ENCODE results near the gene COG5.

The COG5 gene

GRCh38 chr7:107394276-107394675 lies 169.4 kb downstream of the COG5 start:
- no peaks in the 10 kb centered on the region for H3K9me3 ChIP-seq (ENCODE audit: control insufficient read depth, low read length)
- no peak overlapping the region for H2AFZ ChIP-seq
- TF ChIP-seq, protein P1, sequence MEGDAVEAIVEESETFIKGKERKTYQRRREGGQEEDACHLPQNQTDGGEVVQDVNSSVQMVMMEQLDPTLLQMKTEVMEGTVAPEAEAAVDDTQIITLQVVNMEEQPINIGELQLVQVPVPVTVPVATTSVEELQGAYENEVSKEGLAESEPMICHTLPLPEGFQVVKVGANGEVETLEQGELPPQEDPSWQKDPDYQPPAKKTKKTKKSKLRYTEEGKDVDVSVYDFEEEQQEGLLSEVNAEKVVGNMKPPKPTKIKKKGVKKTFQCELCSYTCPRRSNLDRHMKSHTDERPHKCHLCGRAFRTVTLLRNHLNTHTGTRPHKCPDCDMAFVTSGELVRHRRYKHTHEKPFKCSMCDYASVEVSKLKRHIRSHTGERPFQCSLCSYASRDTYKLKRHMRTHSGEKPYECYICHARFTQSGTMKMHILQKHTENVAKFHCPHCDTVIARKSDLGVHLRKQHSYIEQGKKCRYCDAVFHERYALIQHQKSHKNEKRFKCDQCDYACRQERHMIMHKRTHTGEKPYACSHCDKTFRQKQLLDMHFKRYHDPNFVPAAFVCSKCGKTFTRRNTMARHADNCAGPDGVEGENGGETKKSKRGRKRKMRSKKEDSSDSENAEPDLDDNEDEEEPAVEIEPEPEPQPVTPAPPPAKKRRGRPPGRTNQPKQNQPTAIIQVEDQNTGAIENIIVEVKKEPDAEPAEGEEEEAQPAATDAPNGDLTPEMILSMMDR (IDR thresholded peaks at IDR 0.05), result no peak
- H3K4me1 ChIP-seq, result no peaks in the 10 kb centered on the region
- no peak overlapping the region for H3K27ac ChIP-seq
- H3K36me3 ChIP-seq (ENCODE audit: control insufficient read depth, insufficient read depth, low read length), result no peaks in the 10 kb centered on the region
- H3K9ac ChIP-seq, result no peak overlapping the region
- peaks cover 5% of the 10 kb centered on the region for H3K79me2 ChIP-seq
- no peak overlapping the region for H3K4me2 ChIP-seq (ENCODE audit: low read length)
- no peaks in the 10 kb centered on the region for H3K27me3 ChIP-seq (ENCODE audit: control insufficient read depth, insufficient read depth, low read length)
- H3K4me3 ChIP-seq (ENCODE audit: low read depth, low read length), result no peak overlapping the region

DNA sequence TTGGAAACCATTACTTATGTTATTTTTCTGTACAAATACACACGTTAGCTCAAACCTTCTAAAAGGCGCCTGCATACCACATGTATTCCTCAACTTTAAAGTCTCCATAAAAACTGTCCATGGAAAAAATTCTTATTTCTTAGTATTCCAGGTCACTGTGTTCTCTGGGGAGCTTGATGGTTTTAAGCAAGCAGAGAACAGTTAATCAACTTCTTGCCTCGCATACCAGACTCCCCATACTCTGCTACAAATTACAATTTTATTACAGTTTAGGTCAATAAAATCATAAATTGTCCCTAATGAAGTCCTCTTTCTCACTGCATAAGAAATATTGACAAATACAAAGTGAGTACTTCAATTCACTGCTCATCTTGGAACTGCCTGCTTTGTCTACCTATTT lies 170.9 kb downstream of the COG5 start:
- Histone ChIP-seq H3K9ac (no peak overlapping the region), H3K27me3 (ENCODE audit: control insufficient read depth, insufficient read depth, low read length) (no peaks in the 10 kb centered on the region), H3K4me3 (ENCODE audit: low read depth, low read length) (no peak overlapping the region), H3K4me1 (no peaks in the 10 kb centered on the region), H3K27ac (no peak overlapping the region), H3K36me3 (ENCODE audit: control insufficient read depth, insufficient read depth, low read length) (no peaks in the 10 kb centered on the region), H3K9me3 (ENCODE audit: control insufficient read depth, low read length) (no peaks in the 10 kb centered on the region), H2AFZ (no peak overlapping the region), H3K4me2 (ENCODE audit: low read length) (no peak overlapping the region), H3K79me2 (peaks cover 7% of the 10 kb centered on the region)
- TF ChIP-seq, protein P1 (IDR thresholded peaks at IDR 0.05), result no peak

GRCh38 chr7:107390916-107391315 lies 172.8 kb downstream of the COG5 start:
- no peak overlapping the region for H2AFZ ChIP-seq
- H3K4me2 ChIP-seq (ENCODE audit: low read length), result no peak overlapping the region
- peaks cover 7% of the 10 kb centered on the region for H3K79me2 ChIP-seq
- no peaks in the 10 kb centered on the region for H3K27me3 ChIP-seq (ENCODE audit: control insufficient read depth, insufficient read depth, low read length)
- TF ChIP-seq, protein P1 (IDR thresholded peaks at IDR 0.05), result no peak
- H3K36me3 ChIP-seq (ENCODE audit: control insufficient read depth, insufficient read depth, low read length), result no peaks in the 10 kb centered on the region
- no peaks in the 10 kb centered on the region for H3K4me1 ChIP-seq
- no peak overlapping the region for H3K27ac ChIP-seq
- H3K9me3 ChIP-seq (ENCODE audit: control insufficient read depth, low read length), result no peaks in the 10 kb centered on the region
- H3K9ac ChIP-seq, result no peak overlapping the region
- no peak overlapping the region for H3K4me3 ChIP-seq (ENCODE audit: low read depth, low read length)

DNA sequence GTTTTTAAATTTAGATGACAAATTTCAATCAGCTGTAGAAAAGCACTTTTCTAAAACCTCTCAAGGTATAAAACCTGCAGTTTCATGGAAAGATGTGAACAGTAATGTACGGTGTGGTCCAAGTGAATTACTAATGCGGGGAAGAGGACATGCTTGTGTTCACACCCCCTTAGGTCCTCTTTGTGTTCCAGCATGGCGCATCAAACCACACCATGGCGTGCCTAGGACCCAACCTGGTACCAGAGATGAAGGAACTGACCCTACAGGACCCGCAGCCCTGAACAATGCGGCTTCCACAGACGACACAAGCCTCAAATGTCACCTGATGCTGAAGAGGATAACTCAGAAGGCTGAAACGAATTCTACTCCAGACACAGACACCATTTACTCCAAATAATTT lies 175.1 kb downstream of the COG5 start:
- Histone ChIP-seq H2AFZ (no peak overlapping the region), H3K36me3 (ENCODE audit: control insufficient read depth, insufficient read depth, low read length) (no peaks in the 10 kb centered on the region), H3K9ac (no peak overlapping the region), H3K4me1 (no peaks in the 10 kb centered on the region), H3K27me3 (ENCODE audit: control insufficient read depth, insufficient read depth, low read length) (no peaks in the 10 kb centered on the region), H3K4me3 (ENCODE audit: low read depth, low read length) (no peak overlapping the region), H3K9me3 (ENCODE audit: control insufficient read depth, low read length) (no peaks in the 10 kb centered on the region), H3K4me2 (ENCODE audit: low read length) (no peak overlapping the region), H3K27ac (no peak overlapping the region), H3K79me2 (peaks cover 7% of the 10 kb centered on the region)
- TF ChIP-seq, protein P1 (IDR thresholded peaks at IDR 0.05), result no peak

DNA sequence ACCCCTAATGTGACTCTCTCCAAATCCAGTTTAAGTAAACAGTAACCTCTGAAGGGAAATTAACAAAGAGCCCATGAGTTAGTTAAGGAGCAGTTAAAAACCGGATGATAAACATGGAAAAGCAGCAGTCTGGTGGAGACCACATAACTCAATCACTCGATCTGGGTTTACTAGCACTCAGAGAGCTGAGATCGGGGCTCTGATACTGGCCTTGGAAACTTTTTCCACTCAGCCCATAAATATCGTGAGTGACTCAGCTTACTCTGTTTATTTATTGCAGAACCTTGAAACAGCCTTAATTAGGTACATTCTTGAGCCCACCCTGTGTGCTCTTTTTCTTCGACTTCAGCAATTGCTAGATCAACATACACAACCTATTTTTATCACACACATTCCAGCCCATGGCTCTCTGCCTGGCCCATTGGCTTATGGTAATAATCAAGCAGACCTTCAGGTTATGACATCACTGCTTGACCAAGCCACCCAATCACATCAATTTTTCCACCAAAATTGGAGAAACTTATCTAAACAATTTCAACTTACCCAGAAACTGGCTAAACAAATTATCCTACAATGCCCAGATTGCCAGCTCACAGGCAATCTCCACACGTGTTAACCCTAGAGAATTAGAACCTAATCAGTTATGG lies 176.0 kb downstream of the COG5 start:
- H3K27me3 ChIP-seq (ENCODE audit: control insufficient read depth, insufficient read depth, low read length), result no peaks in the 10 kb centered on the region
- no peak overlapping the region for H3K27ac ChIP-seq
- H3K4me1 ChIP-seq, result no peaks in the 10 kb centered on the region
- H3K4me3 ChIP-seq (ENCODE audit: low read depth, low read length), result no peak overlapping the region
- no peaks in the 10 kb centered on the region for H3K36me3 ChIP-seq (ENCODE audit: control insufficient read depth, insufficient read depth, low read length)
- peaks cover 5% of the 10 kb centered on the region for H3K79me2 ChIP-seq
- TF ChIP-seq, protein P1 (IDR thresholded peaks at IDR 0.05), result no peak
- no peak overlapping the region for H3K4me2 ChIP-seq (ENCODE audit: low read length)
- H3K9ac ChIP-seq, result no peak overlapping the region
- H3K9me3 ChIP-seq (ENCODE audit: control insufficient read depth, low read length), result no peaks in the 10 kb centered on the region
- no peak overlapping the region for H2AFZ ChIP-seq

All from parathyroid adenoma (tissue), 2 donors.